GM06990 (cell line): ENCODE measurements around the gene SLC3A2.

Experiments
- DNase-seq: peaks from one replicate; pipeline ENCODE4 v3.0.0-alpha.2; 2011; ENCODE audit not compliant: insufficient read length; ENCODE audit errors: extremely low read depth
- H3K27me3 ChIP-seq: replicated peaks from 2 replicates; pipeline ENCODE4 v1.6.0; 2011; ENCODE audit warnings: low read length; ENCODE audit not compliant: control insufficient read depth, insufficient read depth
- H3K36me3 ChIP-seq: 2 replicates; pipeline ENCODE4 v1.5.1; 2011; ENCODE audit warnings: low read length; ENCODE audit not compliant: control insufficient read depth, insufficient read depth
- H3K4me3 ChIP-seq: replicated peaks from 2 replicates; pipeline ENCODE4 v1.5.1; 2011; ENCODE audit warnings: low read depth, mild to moderate bottlenecking, control low read depth, low read length
- CTCF ChIP-seq: IDR thresholded peaks from 2 replicates; pipeline ENCODE4 v1.5.1; 2011; ENCODE audit warnings: low read length, control low read depth, mild to moderate bottlenecking, inconsistent platforms; ENCODE audit not compliant: insufficient read depth, poor library complexity, severe bottlenecking

Gene SLC3A2

GRCh38 chr11:62892077-62892922 is 11.6 kb downstream of the SLC3A2 start:
- no peak for TF ChIP-seq CTCF
- Histone ChIP-seq H3K4me3 (no peak overlapping the region), H3K27me3 (no peaks in the 10 kb centered on the region), H3K36me3 (peaks cover 16% of the 10 kb centered on the region)
- DNase-seq = no peak

GRCh38 chr11:62895501-62895900 is 14.8 kb downstream of the SLC3A2 start:
- no peak for TF ChIP-seq CTCF
- DNase-seq = no peak
- Histone ChIP-seq H3K4me3 (no peak overlapping the region), H3K36me3 (no peaks in the 10 kb centered on the region), H3K27me3 (peaks cover 6% of the 10 kb centered on the region)

- Histone ChIP-seq H3K36me3 (no peaks in the 10 kb centered on the region), H3K27me3 (peaks cover 6% of the 10 kb centered on the region), H3K4me3 (no peak overlapping the region)
- no peak for DNase-seq
- no peak for TF ChIP-seq CTCF
Measured at GRCh38 chr11:62896049-62896448, 15.4 kb downstream of the SLC3A2 start.

- Histone ChIP-seq H3K27me3 (peaks cover 6% of the 10 kb centered on the region), H3K4me3 (no peak overlapping the region), H3K36me3 (no peaks in the 10 kb centered on the region)
- no peak for TF ChIP-seq CTCF
- no peak for DNase-seq
Measured at GRCh38 chr11:62897311-62897710, 16.6 kb downstream of the SLC3A2 start.

GRCh38 chr11:62898027-62898426 is 17.3 kb downstream of the SLC3A2 start:
- Histone ChIP-seq H3K4me3 (no peak overlapping the region), H3K27me3 (peaks cover 6% of the 10 kb centered on the region), H3K36me3 (no peaks in the 10 kb centered on the region)
- no peak for TF ChIP-seq CTCF
- DNase-seq = no peak

GRCh38 chr11:62902932-62903331 is 22.2 kb downstream of the SLC3A2 start:
- Histone ChIP-seq H3K36me3 (no peaks in the 10 kb centered on the region), H3K27me3 (peaks cover 4% of the 10 kb centered on the region), H3K4me3 (no peak overlapping the region)
- TF ChIP-seq CTCF = no peak
- no peak for DNase-seq
